ENCODE data around the gene PRKAG1. TPM values are rescaled to one million over a fixed set of nuclear protein-coding genes. Genes with fewer than 3 reads are reported as not detected.
"Not testable (repeated sequence)": the region's sequence is repeated elsewhere in the genome, so short reads cannot be mapped to it uniquely, and the experiment has no call there.

The PRKAG1 gene
- total RNA-seq (2021) (50.7 and 59.6 TPM in 2 replicates), Bru-seq, nascent RNA (percentile 76 among the genes with signal in this experiment), BruChase-seq, experiment 1, labeled RNA remaining after a 2-hour chase (percentile 77 among the genes with signal in this experiment), BruChase-seq, experiment 2, labeled RNA remaining after a 6-hour chase (percentile 83 among the genes with signal in this experiment)
- long read RNA-seq, transcript PRKAG1-206 (12 exons, 1,699 nt): major isoform, 50 of 76 reads
- long read RNA-seq, transcript PRKAG1-205 (11 exons, 1,531 nt): minor isoform, 5 of 76 reads
- long read RNA-seq, partial matches to known transcripts: 6 of 76 reads
- long read RNA-seq, other reads (novel, unspliced or antisense): 12 of 76 reads

- POLR2A ChIA-PET (ENCODE audit: low non-redundant PET): no interaction called here
- DNase-seq (ENCODE audit: low spot score): peak; percentile 98
- Histone ChIP-seq H3K9me3 (ENCODE audit: low read depth, low read length, poor library complexity, severe bottlenecking) (no peaks in the 10 kb centered on the region), H3K36me3 (ENCODE audit: insufficient read depth, low read length, poor library complexity, severe bottlenecking) (peaks cover 28% of the 10 kb centered on the region), H3K4me1 (ENCODE audit: insufficient read depth, low read length, poor library complexity, severe bottlenecking) (peaks cover 16% of the 10 kb centered on the region), H3K27me3 (replicated peaks; ENCODE audit: insufficient read depth, low read depth, low read length, poor library complexity) (no peaks in the 10 kb centered on the region), H3K27ac (ENCODE audit: low read depth, low read length, poor library complexity, severe bottlenecking) (peak within 1 kb of the TSS; percentile 95), H3K4me3 (ENCODE audit: low read depth, low read length, poor library complexity, severe bottlenecking) (peak within 1 kb of the TSS; percentile 82)
- intact Hi-C loops (cut with micrococcal nuclease; ENCODE audit: unreplicated experiment): no loop called here
- BruUV-seq (replicated peaks): TSS peak; percentile 44
- CTCF ChIA-PET: interaction anchor here (0.6 to 1.0 kb wide), 3 partner anchors 21 to 166 kb away, joined by 4 to 6 read pairs (median 4); no protein-coding TSS in a partner anchor
- TF ChIP-seq EZH2 (IDR thresholded peaks at IDR 0.05; ENCODE audit: borderline replicate concordance, low read depth, low read length, poor library complexity, severe bottlenecking): no peak
- TF ChIP-seq, protein P1, sequence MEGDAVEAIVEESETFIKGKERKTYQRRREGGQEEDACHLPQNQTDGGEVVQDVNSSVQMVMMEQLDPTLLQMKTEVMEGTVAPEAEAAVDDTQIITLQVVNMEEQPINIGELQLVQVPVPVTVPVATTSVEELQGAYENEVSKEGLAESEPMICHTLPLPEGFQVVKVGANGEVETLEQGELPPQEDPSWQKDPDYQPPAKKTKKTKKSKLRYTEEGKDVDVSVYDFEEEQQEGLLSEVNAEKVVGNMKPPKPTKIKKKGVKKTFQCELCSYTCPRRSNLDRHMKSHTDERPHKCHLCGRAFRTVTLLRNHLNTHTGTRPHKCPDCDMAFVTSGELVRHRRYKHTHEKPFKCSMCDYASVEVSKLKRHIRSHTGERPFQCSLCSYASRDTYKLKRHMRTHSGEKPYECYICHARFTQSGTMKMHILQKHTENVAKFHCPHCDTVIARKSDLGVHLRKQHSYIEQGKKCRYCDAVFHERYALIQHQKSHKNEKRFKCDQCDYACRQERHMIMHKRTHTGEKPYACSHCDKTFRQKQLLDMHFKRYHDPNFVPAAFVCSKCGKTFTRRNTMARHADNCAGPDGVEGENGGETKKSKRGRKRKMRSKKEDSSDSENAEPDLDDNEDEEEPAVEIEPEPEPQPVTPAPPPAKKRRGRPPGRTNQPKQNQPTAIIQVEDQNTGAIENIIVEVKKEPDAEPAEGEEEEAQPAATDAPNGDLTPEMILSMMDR (conservative IDR thresholded peaks at IDR 0.05; ENCODE audit: low read depth, low read length): peak; percentile 69
These were observed at the start of gene PRKAG1 for GRCh38 chr12:49018261-49019119. TSS of gene PRKAG1 (minus strand) at chr12:49018776. CDS start at chr12:49018740, 36 bp downstream.

GRCh38 chr12:49066120-49066519, 47.5 kb upstream of the PRKAG1 start:
- Histone ChIP-seq H3K9me3 (ENCODE audit: low read depth, low read length, poor library complexity, severe bottlenecking) (no peaks in the 10 kb centered on the region), H3K27me3 (replicated peaks; ENCODE audit: insufficient read depth, low read depth, low read length, poor library complexity) (no peaks in the 10 kb centered on the region), H3K36me3 (ENCODE audit: insufficient read depth, low read length, poor library complexity, severe bottlenecking) (no peaks in the 10 kb centered on the region), H3K27ac (ENCODE audit: low read depth, low read length, poor library complexity, severe bottlenecking) (no peak overlapping the region), H3K4me1 (ENCODE audit: insufficient read depth, low read length, poor library complexity, severe bottlenecking) (no peaks in the 10 kb centered on the region), H3K4me3 (ENCODE audit: low read depth, low read length, poor library complexity, severe bottlenecking) (no peak overlapping the region)
- DNase-seq (ENCODE audit: low spot score): no peak
- TF ChIP-seq, protein P1 (conservative IDR thresholded peaks at IDR 0.05; ENCODE audit: low read depth, low read length): no peak
- TF ChIP-seq EZH2 (IDR thresholded peaks at IDR 0.05; ENCODE audit: borderline replicate concordance, low read depth, low read length, poor library complexity, severe bottlenecking): no peak
- ChIA-PET POLR2A (ENCODE audit: low non-redundant PET) (no interaction called here), CTCF (no interaction called here)
- no TSS peak for BruUV-seq (replicated peaks)
- intact Hi-C loops (cut with micrococcal nuclease; ENCODE audit: unreplicated experiment): no loop called here

GRCh38 chr12:49064767-49065152, 46.2 kb upstream of the PRKAG1 start:
- CTCF ChIA-PET: interaction anchor here (0.5 to 2.3 kb wide), 8 partner anchors 19 to 219 kb away, joined by 3 to 17 read pairs (median 4); no protein-coding TSS in a partner anchor
- Histone ChIP-seq H3K4me1 (ENCODE audit: insufficient read depth, low read length, poor library complexity, severe bottlenecking) (no peaks in the 10 kb centered on the region), H3K4me3 (ENCODE audit: low read depth, low read length, poor library complexity, severe bottlenecking) (no peak overlapping the region), H3K9me3 (ENCODE audit: low read depth, low read length, poor library complexity, severe bottlenecking) (no peaks in the 10 kb centered on the region), H3K27ac (ENCODE audit: low read depth, low read length, poor library complexity, severe bottlenecking) (no peak overlapping the region), H3K36me3 (ENCODE audit: insufficient read depth, low read length, poor library complexity, severe bottlenecking) (no peaks in the 10 kb centered on the region), H3K27me3 (replicated peaks; ENCODE audit: insufficient read depth, low read depth, low read length, poor library complexity) (no peaks in the 10 kb centered on the region)
- no peak for TF ChIP-seq EZH2 (IDR thresholded peaks at IDR 0.05; ENCODE audit: borderline replicate concordance, low read depth, low read length, poor library complexity, severe bottlenecking)
- intact Hi-C loops (cut with micrococcal nuclease; ENCODE audit: unreplicated experiment): loop anchor here (1.0 to 5.0 kb wide), 3 partner anchors 34 to 173 kb away; no protein-coding TSS in a partner anchor
- BruUV-seq (replicated peaks): no TSS peak
- POLR2A ChIA-PET (ENCODE audit: low non-redundant PET): no interaction called here
- DNase-seq (ENCODE audit: low spot score): no peak

DNA sequence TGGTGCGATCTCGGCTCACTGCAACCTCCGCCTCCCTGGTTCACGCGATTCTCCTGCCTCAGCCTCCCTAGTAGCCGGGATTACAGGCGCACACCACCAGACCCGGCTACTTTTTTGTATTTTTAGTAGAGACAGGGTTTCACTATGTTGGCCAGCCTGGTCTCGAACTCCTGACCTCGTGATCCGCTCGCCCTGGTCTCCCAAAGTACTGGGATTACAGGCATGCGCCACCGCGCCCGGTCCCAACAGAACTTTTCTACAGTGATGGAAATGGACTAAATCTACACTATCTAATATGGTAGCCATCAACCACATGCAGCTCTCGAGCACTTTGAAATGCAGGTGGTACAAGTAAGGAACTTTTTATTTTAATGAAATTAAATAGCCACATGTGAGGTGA, 43.3 kb upstream of the PRKAG1 start:
- BruUV-seq (replicated peaks); DNase-seq (ENCODE audit: low spot score); H3K4me3 ChIP-seq (ENCODE audit: low read depth, low read length, poor library complexity, severe bottlenecking); H3K27ac ChIP-seq (ENCODE audit: low read depth, low read length, poor library complexity, severe bottlenecking); H3K9me3 ChIP-seq (ENCODE audit: low read depth, low read length, poor library complexity, severe bottlenecking); H3K36me3 ChIP-seq (ENCODE audit: insufficient read depth, low read length, poor library complexity, severe bottlenecking); POLR2A ChIA-PET (ENCODE audit: low non-redundant PET); H3K27me3 ChIP-seq (replicated peaks; ENCODE audit: insufficient read depth, low read depth, low read length, poor library complexity): not testable (repeated sequence)
- peaks cover 10% of the 10 kb centered on the region for H3K4me1 ChIP-seq (ENCODE audit: insufficient read depth, low read length, poor library complexity, severe bottlenecking)
- intact Hi-C loops (cut with micrococcal nuclease; ENCODE audit: unreplicated experiment): loop anchor here (5.0 kb wide), 1 partner anchor 175 kb away; no protein-coding TSS in a partner anchor
- CTCF ChIA-PET: interaction anchor here (0.6 kb wide), 1 partner anchor 271 kb away, joined by 4 read pairs; no protein-coding TSS in a partner anchor

All from A673 (cell line).